Panc1 (cell line): ENCODE data around the gene SCNN1B.

ENCODE experiments used
- CTCF ChIP-seq: fragments of 450-650 bp; IDR thresholded peaks from 2 replicates; pipeline ENCODE4 v1.5.1; 2017; ENCODE audit warnings: mild to moderate bottlenecking
- POLR2AphosphoS5 ChIP-seq: IDR thresholded peaks from 2 replicates; pipeline ENCODE4 v1.6.1; 2012; ENCODE audit warnings: mild to moderate bottlenecking, low read depth, low read length, moderate library complexity
- REST ChIP-seq, 2 experiments: IDR thresholded peaks; 2 replicates each; pipeline ENCODE4 v1.6.1; 2011 to 2012; ENCODE audit warnings: low read depth in 2 of 2, control low read depth in 1 of 2, low read length in 1 of 2, mild to moderate bottlenecking in 1 of 2, moderate library complexity in 1 of 2; ENCODE audit not compliant: insufficient read depth in 1 of 2
- SIN3A ChIP-seq: IDR thresholded peaks from 2 replicates; pipeline ENCODE4 v1.6.1; 2012; ENCODE audit warnings: low read depth, mild to moderate bottlenecking, low read length, moderate library complexity, borderline replicate concordance; ENCODE audit not compliant: insufficient read depth

- no peak for TF ChIP-seq CTCF
- no peak for TF ChIP-seq SIN3A
- no peak for TF ChIP-seq POLR2AphosphoS5
- TF ChIP-seq REST (IDR thresholded peaks at IDR 0.05; ENCODE audit: insufficient read depth in 1 of 2, low read depth in 2 of 2, low read length in 1 of 2) = no peak
Observed at GRCh38 chr16:23406024-23406423, 103.9 kb downstream of the SCNN1B start.
